Stimulated activated CD8-positive, alpha-beta memory T cell treated with anti-CD3 and anti-CD28 coated beads, Interleukin-2, amount 100 ng/mL, for 48 hours (primary cell): ENCODE data around the gene FAM13B.
"Not testable (repeated sequence)": the region's sequence is repeated elsewhere in the genome, so short reads cannot be mapped to it uniquely, and the experiment has no call there.

ENCODE experiments used
- DNase-seq, 2 donors: peaks; one replicate each; pipeline ENCODE4 v3.0.0-alpha.2; 2020; ENCODE audit warnings: low read depth in 2 of 2

FAM13B gene

GRCh38 chr5:137975208-137975607, 57.7 kb downstream of the FAM13B start:
- DNase-seq: no peak

- DNase-seq: not testable (repeated sequence)
Observed at GRCh38 chr5:137970384-137970783, 62.5 kb downstream of the FAM13B start.

GRCh38 chr5:137960819-137961218, 72.1 kb downstream of the FAM13B start:
- no peak for DNase-seq

GRCh38 chr5:137960141-137960540, 72.7 kb downstream of the FAM13B start:
- DNase-seq: no peak

- no peak for DNase-seq
Observed at GRCh38 chr5:137959488-137959887, 73.4 kb downstream of the FAM13B start.

GRCh38 chr5:137957948-137958347, 74.9 kb downstream of the FAM13B start:
- DNase-seq: no peak

- DNase-seq: no peak
Observed at GRCh38 chr5:137954131-137954879, 78.6 kb downstream of the FAM13B start.

GRCh38 chr5:137945825-137946224, 87.1 kb downstream of the FAM13B start:
- no peak for DNase-seq

GRCh38 chr5:137944280-137944679, 88.6 kb downstream of the FAM13B start:
- not testable (repeated sequence) for DNase-seq

GRCh38 chr5:137939331-137939730, 93.5 kb downstream of the FAM13B start:
- DNase-seq: no peak

- DNase-seq: no peak
Observed at GRCh38 chr5:137938751-137939143, 94.1 kb downstream of the FAM13B start.

- no peak for DNase-seq
Observed at GRCh38 chr5:137937994-137938750, 94.7 kb downstream of the FAM13B start.

- DNase-seq: no peak
Observed at GRCh38 chr5:137935694-137936093, 97.2 kb downstream of the FAM13B start.

GRCh38 chr5:137935190-137935589, 97.7 kb downstream of the FAM13B start:
- DNase-seq: no peak

GRCh38 chr5:137933491-137933911, 99.4 kb downstream of the FAM13B start:
- DNase-seq: no peak

- no peak for DNase-seq
Observed at GRCh38 chr5:137932800-137933199, 100.1 kb downstream of the FAM13B start.

GRCh38 chr5:137923856-137924255, 109.0 kb downstream of the FAM13B start:
- no peak for DNase-seq

- no peak for DNase-seq
Observed at GRCh38 chr5:137921931-137922330, 110.9 kb downstream of the FAM13B start.

- no peak for DNase-seq
Observed at GRCh38 chr5:137916923-137917322, 116.0 kb downstream of the FAM13B start.

GRCh38 chr5:137914758-137915157, 118.1 kb downstream of the FAM13B start:
- DNase-seq: no peak

- no peak for DNase-seq
Observed at GRCh38 chr5:137902408-137903133, 130.3 kb downstream of the FAM13B start.

GRCh38 chr5:137901011-137901817, 131.7 kb downstream of the FAM13B start:
- DNase-seq: no peak
